Peyer's patch (tissue), 4 donors: ENCODE data around the gene SP140.

Experiments used
- POLR2A ChIP-seq, 2 donors: fragments of 450-650 bp; IDR thresholded peaks; one replicate each; pipeline ENCODE4 v1.5.1; 2017; ENCODE audit warnings: antibody characterized with exemption in 2 of 2, mild to moderate bottlenecking in 2 of 2, moderate library complexity in 2 of 2
- TF ChIP-seq, protein P1 (sequence below), 6 experiments: fragments of 450-650 bp in 4 of 6; fragments of 200-600 bp in 2 of 6; sonication (generic) in 1 of 6; IDR thresholded peaks; one replicate each; pipeline ENCODE4 v1.5.1; 2017 to 2019; ENCODE audit warnings: antibody characterized with exemption in 6 of 6, mild to moderate bottlenecking in 3 of 6, moderate library complexity in 1 of 6

DNA sequence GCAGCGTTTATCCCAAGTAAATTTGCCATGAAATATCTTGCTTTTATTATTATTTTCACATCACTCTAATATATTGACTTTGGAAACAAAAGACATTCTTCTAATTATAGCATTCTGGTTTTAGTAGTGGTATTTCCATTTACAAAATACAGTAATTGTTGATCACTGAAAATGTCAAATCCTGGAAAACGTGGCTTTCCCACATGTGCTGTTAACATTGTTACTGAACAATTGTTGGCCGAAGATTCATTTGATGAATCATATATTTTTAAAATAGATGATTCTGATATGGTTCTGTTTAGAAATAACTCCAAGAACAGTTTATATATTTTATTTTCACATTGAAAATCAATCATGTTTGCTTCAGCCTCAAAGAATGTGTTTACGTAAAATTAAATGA lies 32.9 kb downstream of the SP140 start:
- TF ChIP-seq, protein P1, sequence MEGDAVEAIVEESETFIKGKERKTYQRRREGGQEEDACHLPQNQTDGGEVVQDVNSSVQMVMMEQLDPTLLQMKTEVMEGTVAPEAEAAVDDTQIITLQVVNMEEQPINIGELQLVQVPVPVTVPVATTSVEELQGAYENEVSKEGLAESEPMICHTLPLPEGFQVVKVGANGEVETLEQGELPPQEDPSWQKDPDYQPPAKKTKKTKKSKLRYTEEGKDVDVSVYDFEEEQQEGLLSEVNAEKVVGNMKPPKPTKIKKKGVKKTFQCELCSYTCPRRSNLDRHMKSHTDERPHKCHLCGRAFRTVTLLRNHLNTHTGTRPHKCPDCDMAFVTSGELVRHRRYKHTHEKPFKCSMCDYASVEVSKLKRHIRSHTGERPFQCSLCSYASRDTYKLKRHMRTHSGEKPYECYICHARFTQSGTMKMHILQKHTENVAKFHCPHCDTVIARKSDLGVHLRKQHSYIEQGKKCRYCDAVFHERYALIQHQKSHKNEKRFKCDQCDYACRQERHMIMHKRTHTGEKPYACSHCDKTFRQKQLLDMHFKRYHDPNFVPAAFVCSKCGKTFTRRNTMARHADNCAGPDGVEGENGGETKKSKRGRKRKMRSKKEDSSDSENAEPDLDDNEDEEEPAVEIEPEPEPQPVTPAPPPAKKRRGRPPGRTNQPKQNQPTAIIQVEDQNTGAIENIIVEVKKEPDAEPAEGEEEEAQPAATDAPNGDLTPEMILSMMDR (IDR thresholded peaks at IDR 0.05): no peak
- no peak for TF ChIP-seq POLR2A (IDR thresholded peaks at IDR 0.05)
